ENCODE data around the gene ZBTB33. TPM values are rescaled to one million over a fixed set of nuclear protein-coding genes. Genes with fewer than 3 reads are reported as not detected.

The ZBTB33 gene
- total RNA-seq, 2 donors from 2014 or later = 20.5 to 21.5 TPM

- Mint-ChIP-seq H3K4me1 (peaks cover 5% of the 10 kb centered on the region), H3K36me3 (ENCODE audit: low read depth) (no peaks in the 10 kb centered on the region), H3K4me3 (peak overlapping the region; percentile 36), H3K27me3 (no peaks in the 10 kb centered on the region), H3K27ac (no peak overlapping the region)
- DNase-seq = no peak
- H3K9me3 ChIP-seq (ENCODE audit: control insufficient read depth, low read length, poor library complexity, severe bottlenecking) = no peaks in the 10 kb centered on the region
- ATAC-seq = no peak
Observed at GRCh38 chrX:120238933-120239332, 11.7 kb upstream of the ZBTB33 start.

DNA sequence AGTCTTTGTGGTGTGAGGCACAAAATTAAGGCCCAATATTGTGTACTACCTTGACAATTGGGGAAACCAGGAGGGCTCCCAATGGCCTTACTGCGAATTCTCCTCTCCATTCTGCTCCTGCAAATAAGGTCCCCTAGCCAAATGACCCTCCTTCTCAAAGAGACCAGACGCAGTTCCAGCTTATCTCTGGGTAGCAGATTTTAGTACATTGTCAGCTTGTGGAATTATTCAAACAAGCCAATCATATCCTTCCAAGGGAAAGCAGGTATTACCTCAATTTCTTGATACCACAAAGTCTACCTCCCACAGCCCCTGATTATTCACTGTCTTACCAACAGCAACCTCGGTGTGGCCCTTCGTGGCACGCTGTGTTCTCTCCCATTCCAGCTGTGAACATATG is 7.8 kb upstream of the ZBTB33 start:
- H3K9me3 ChIP-seq (ENCODE audit: control insufficient read depth, low read length, poor library complexity, severe bottlenecking) = no peaks in the 10 kb centered on the region
- Mint-ChIP-seq H3K4me1 (peaks cover 13% of the 10 kb centered on the region), H3K4me3 (no peak overlapping the region), H3K36me3 (ENCODE audit: low read depth) (peaks cover 5% of the 10 kb centered on the region), H3K27ac (no peak overlapping the region), H3K27me3 (no peaks in the 10 kb centered on the region)
- ATAC-seq = no peak
- no peak for DNase-seq

- Mint-ChIP-seq H3K27me3 (no peaks in the 10 kb centered on the region), H3K4me1 (peaks cover 11% of the 10 kb centered on the region), H3K4me3 (peak overlapping the region; percentile 94), H3K36me3 (ENCODE audit: low read depth) (peaks cover 5% of the 10 kb centered on the region), H3K27ac (peak overlapping the region; percentile 91)
- H3K9me3 ChIP-seq (ENCODE audit: control insufficient read depth, low read length, poor library complexity, severe bottlenecking) = no peaks in the 10 kb centered on the region
- DNase-seq (no peak), ATAC-seq (peak; percentile 15)
Observed at GRCh38 chrX:120244395-120244734, 6.2 kb upstream of the ZBTB33 start.

- peak; percentile 92 for ATAC-seq
- Mint-ChIP-seq H3K4me1 (peaks cover 11% of the 10 kb centered on the region), H3K27me3 (no peaks in the 10 kb centered on the region), H3K27ac (peak overlapping the region; percentile 91), H3K36me3 (ENCODE audit: low read depth) (peaks cover 5% of the 10 kb centered on the region), H3K4me3 (peak overlapping the region; percentile 94)
- H3K9me3 ChIP-seq (ENCODE audit: control insufficient read depth, low read length, poor library complexity, severe bottlenecking) = no peaks in the 10 kb centered on the region
- DNase-seq = peak; percentile 12 to 29 (median 16)
Observed at GRCh38 chrX:120244735-120245498, 5.7 kb upstream of the ZBTB33 start.

DNA sequence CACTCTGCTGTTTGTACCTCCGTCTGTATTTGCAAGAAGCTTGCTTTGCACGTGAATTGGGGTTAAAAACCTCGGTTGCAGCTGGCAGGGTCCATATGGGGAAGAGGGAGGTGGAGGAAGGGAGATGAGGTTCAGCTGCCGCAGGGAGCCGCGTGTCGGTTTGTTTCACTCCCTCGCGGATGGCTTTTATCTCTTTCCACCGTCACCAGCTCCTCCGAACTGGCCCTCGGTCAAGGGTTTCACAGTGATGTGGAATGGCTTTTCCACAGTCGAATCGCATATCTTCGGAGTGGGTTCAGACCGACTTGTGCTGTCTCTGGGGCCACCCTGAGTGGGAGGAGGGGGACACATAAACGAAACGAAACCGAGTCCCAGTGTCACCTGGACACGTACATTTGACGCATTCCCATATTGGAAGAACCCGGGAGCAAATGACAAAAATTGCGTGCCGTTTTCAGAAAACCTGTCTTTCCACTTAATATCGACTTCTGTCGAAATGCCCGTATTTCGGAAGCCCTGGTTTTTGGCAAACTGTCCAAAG is 929 bp downstream of the ZBTB33 start:
- H3K27ac Mint-ChIP-seq = peak overlapping the region; percentile 94
- peak overlapping the region; percentile 95 for H3K4me3 Mint-ChIP-seq
- no peaks in the 10 kb centered on the region for H3K36me3 Mint-ChIP-seq (ENCODE audit: low read depth)
- DNase-seq (no peak), ATAC-seq (no peak)
- H3K27me3 Mint-ChIP-seq = no peaks in the 10 kb centered on the region
- peaks cover 14% of the 10 kb centered on the region for H3K4me1 Mint-ChIP-seq
- H3K9me3 ChIP-seq (ENCODE audit: control insufficient read depth, low read length, poor library complexity, severe bottlenecking) = no peaks in the 10 kb centered on the region

DNA sequence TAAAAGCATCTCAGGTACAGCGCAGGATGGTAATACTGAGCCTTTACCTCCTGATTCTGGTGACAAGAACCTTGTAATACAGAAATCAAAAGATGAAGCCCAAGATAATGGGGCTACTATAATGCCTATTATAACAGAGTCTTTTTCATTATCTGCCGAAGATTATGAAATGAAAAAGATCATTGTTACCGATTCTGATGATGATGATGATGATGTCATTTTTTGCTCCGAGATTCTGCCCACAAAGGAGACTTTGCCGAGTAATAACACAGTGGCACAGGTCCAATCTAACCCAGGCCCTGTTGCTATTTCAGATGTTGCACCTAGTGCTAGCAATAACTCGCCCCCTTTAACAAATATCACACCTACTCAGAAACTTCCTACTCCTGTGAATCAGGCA is 3.2 kb downstream of the ZBTB33 start:
- peak overlapping the region; percentile 34 for H3K27ac Mint-ChIP-seq
- H3K27me3 Mint-ChIP-seq = no peaks in the 10 kb centered on the region
- no peak for DNase-seq
- ATAC-seq = no peak
- no peaks in the 10 kb centered on the region for H3K36me3 Mint-ChIP-seq (ENCODE audit: low read depth)
- H3K4me1 Mint-ChIP-seq = peaks cover 20% of the 10 kb centered on the region
- peak overlapping the region; percentile 43 for H3K4me3 Mint-ChIP-seq
- H3K9me3 ChIP-seq (ENCODE audit: control insufficient read depth, low read length, poor library complexity, severe bottlenecking) = no peaks in the 10 kb centered on the region

DNA sequence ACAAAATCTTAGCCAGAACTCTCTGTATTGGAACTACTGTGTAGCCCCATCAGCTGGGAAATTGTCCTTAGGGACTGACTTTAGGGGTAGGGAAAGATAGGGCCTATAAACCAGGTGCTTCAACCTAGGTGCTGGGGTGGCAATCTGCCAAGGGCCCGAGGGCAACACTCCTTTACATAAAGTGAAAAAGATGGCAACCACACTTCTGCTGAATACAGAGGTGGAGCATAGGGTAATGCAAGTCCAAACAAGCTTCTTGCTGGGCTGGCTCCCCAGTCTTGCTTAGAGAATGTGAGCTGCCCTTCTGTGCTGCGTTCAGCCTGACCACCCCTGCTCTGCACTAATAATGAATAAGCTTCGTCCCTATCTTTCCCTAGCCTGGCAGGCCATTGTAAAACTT is 9.8 kb downstream of the ZBTB33 start:
- Mint-ChIP-seq H3K36me3 (ENCODE audit: low read depth) (no peaks in the 10 kb centered on the region), H3K4me1 (peaks cover 6% of the 10 kb centered on the region), H3K4me3 (no peak overlapping the region), H3K27me3 (no peaks in the 10 kb centered on the region), H3K27ac (no peak overlapping the region)
- no peaks in the 10 kb centered on the region for H3K9me3 ChIP-seq (ENCODE audit: control insufficient read depth, low read length, poor library complexity, severe bottlenecking)
- ATAC-seq (no peak), DNase-seq (no peak)

GRCh38 chrX:120262859-120263708 is 12.5 kb downstream of the ZBTB33 start:
- H3K4me1 Mint-ChIP-seq = peaks cover 2% of the 10 kb centered on the region
- H3K27ac Mint-ChIP-seq = no peak overlapping the region
- H3K27me3 Mint-ChIP-seq = no peaks in the 10 kb centered on the region
- no peaks in the 10 kb centered on the region for H3K36me3 Mint-ChIP-seq (ENCODE audit: low read depth)
- H3K4me3 Mint-ChIP-seq = no peak overlapping the region
- ATAC-seq (no peak), DNase-seq (no peak)
- H3K9me3 ChIP-seq (ENCODE audit: control insufficient read depth, low read length, poor library complexity, severe bottlenecking) = no peaks in the 10 kb centered on the region

GRCh38 chrX:120264341-120264740 is 13.7 kb downstream of the ZBTB33 start:
- peaks cover 2% of the 10 kb centered on the region for H3K4me1 Mint-ChIP-seq
- no peak overlapping the region for H3K4me3 Mint-ChIP-seq
- DNase-seq (no peak), ATAC-seq (no peak)
- H3K36me3 Mint-ChIP-seq (ENCODE audit: low read depth) = no peaks in the 10 kb centered on the region
- H3K9me3 ChIP-seq (ENCODE audit: control insufficient read depth, low read length, poor library complexity, severe bottlenecking) = no peaks in the 10 kb centered on the region
- H3K27me3 Mint-ChIP-seq = no peaks in the 10 kb centered on the region
- H3K27ac Mint-ChIP-seq = no peak overlapping the region

GRCh38 chrX:120269373-120270035 is 18.9 kb downstream of the ZBTB33 start:
- Mint-ChIP-seq H3K4me1 (peaks cover 6% of the 10 kb centered on the region), H3K36me3 (ENCODE audit: low read depth) (no peaks in the 10 kb centered on the region), H3K27me3 (no peaks in the 10 kb centered on the region), H3K4me3 (no peak overlapping the region), H3K27ac (peak overlapping the region; percentile 84)
- ATAC-seq (peak; percentile 99), DNase-seq (peak in 1 of 3 donors; percentile 4)
- no peaks in the 10 kb centered on the region for H3K9me3 ChIP-seq (ENCODE audit: control insufficient read depth, low read length, poor library complexity, severe bottlenecking)

- Mint-ChIP-seq H3K4me1 (peaks cover 6% of the 10 kb centered on the region), H3K36me3 (ENCODE audit: low read depth) (no peaks in the 10 kb centered on the region), H3K4me3 (no peak overlapping the region), H3K27ac (peak overlapping the region; percentile 84), H3K27me3 (no peaks in the 10 kb centered on the region)
- no peak for DNase-seq
- no peak for ATAC-seq
- H3K9me3 ChIP-seq (ENCODE audit: control insufficient read depth, low read length, poor library complexity, severe bottlenecking) = no peaks in the 10 kb centered on the region
Observed at GRCh38 chrX:120270567-120270966, 20.0 kb downstream of the ZBTB33 start.

DNA sequence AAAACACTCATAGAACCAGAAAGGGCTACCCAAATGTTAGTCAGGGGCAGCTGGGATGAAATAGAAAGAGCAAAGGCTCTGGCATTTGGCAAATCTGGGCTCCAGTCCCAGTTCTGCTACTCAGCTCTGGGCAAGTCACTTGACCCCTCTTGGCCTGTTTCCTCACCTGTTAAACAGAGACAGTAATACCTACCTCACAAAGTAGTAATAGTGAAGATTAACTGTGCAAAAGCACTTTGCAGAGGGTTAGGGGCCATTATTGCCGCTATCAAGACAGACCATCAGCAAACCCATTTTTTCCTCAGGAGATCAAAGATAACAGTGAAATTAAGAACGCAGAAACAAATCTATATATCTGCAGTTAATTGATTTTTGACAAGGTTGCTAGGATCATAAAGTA is 20.6 kb downstream of the ZBTB33 start:
- no peak for DNase-seq
- Mint-ChIP-seq H3K27ac (peak overlapping the region; percentile 45), H3K27me3 (no peaks in the 10 kb centered on the region), H3K4me3 (no peak overlapping the region), H3K4me1 (peaks cover 6% of the 10 kb centered on the region), H3K36me3 (ENCODE audit: low read depth) (no peaks in the 10 kb centered on the region)
- no peaks in the 10 kb centered on the region for H3K9me3 ChIP-seq (ENCODE audit: control insufficient read depth, low read length, poor library complexity, severe bottlenecking)
- ATAC-seq = no peak

DNA sequence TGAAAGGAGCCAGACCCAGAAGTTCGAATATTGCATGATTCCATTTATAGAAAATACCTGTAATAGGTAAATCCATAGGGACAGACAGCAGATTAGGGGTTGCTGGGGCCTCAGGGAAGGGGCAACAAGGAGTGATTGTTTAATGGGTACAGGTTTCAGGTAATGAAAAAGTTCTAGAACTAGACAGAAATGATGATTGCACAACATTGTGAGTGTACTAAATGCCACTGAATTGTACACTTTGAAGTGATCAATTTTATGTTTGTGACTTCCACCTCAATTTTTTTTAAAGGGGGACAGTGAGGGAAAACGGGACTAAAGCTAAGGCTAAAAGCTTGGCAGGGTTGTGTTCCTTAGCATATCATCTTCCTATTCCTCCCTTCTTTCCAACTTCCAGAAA is 23.5 kb downstream of the ZBTB33 start:
- H3K4me1 Mint-ChIP-seq = peaks cover 6% of the 10 kb centered on the region
- no peak overlapping the region for H3K27ac Mint-ChIP-seq
- H3K36me3 Mint-ChIP-seq (ENCODE audit: low read depth) = no peaks in the 10 kb centered on the region
- H3K9me3 ChIP-seq (ENCODE audit: control insufficient read depth, low read length, poor library complexity, severe bottlenecking) = no peaks in the 10 kb centered on the region
- H3K4me3 Mint-ChIP-seq = no peak overlapping the region
- H3K27me3 Mint-ChIP-seq = no peaks in the 10 kb centered on the region
- ATAC-seq = no peak
- DNase-seq = no peak

Measured in T-helper 17 cell (primary cell).